ENCODE measurements around the gene NOC2L.

Gene NOC2L

DNA sequence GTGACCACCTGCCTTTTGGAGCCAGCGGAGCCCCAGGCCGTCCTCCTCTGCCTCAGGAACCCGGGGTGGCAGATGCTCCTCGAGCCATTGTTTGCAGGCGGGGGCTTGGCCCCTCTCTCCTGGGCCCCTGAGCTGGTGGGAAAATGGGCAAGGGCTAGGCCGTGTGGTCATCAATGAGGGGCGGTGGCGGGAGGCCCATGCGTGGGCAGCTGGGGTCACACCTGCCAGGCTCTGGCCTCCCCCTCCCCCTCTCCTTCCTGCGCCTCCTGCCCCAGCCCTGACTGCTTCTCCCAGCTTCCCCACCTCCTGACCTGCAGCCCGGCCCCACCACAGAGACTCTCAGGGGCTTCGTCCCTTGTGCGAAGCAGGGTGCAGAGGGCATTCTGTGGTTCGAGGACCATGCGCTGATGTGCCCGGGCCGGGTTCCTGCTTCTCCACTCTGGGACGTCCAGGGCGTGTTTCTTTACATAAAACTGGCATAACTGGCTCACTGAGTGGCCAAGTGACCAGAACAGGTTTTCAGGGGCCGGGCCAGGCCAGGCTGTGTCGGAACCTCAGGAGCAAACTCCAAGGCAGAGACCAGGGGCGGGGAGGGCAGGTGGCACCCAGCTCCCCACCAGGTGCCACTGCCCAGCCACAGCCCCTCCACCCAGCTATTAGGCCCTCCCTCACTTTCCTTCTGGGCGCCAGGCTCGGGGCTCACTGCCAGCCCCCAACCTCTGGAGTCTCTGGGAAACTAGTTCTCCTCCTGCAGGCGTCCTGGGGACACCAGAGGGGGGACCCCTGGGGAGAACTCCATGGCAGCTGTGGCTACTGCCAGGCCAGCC lies 26.1 kb downstream of the NOC2L start:
- DNase-seq (ENCODE audit: extremely low read depth in 1 of 2, low read depth in 1 of 2) = no peak

DNA sequence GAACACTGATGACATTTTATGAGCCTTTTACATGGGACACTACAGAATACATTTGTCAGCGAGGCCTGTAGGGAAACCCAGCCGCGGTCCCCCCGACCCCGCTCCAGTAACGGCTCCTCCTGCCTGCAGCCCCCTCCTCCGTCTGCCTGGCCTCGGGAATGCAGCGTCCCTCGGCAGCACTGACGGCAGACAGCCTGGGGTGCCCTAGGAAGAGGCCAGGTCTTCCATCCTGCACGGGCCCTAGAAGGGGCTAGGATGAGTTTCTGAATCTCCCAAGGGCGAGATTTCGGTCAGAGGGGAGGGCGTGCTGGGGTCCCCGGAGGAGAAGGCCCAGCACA lies 26.9 kb downstream of the NOC2L start:
- DNase-seq (ENCODE audit: extremely low read depth in 1 of 2, low read depth in 1 of 2) = no peak

DNA sequence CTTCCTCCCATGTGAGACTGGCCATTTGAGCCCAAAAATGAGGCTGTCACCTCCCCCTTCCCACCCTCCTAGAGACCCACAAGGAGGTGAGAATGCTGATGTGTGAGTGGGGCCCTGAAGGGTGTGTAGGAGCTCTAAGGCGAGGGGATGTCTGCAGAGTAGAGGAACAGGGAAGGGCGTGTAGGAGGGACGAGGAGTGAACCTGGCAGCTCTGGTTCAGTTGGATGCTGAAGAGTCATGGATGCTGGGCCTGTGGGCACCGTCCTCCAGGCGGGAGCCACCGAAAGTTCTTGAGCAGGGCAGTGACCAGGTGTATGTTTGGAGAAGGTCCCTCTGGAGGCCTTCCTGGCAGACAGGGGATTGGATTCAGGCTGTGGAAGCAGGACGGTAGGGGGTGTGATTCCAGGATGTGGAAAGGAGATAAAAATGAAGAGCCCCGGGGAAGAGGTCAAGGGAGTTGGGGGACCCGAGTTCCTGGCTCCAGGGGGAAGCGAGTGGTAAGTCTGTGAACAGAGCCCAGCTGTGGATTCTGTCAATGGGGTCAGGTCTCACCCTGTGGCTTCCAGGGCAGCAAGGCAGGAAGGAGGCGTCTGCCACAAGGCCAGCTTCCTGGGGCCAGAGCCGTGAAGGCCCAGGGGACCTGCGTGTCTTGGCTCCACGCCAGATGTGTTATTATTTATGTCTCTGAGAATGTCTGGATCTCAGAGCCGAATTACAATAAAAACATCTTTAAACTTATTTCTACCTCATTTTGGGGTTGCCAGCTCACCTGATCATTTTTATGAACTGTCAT lies 27.5 kb downstream of the NOC2L start:
- no peak for DNase-seq (ENCODE audit: extremely low read depth in 1 of 2, low read depth in 1 of 2)

- DNase-seq (ENCODE audit: extremely low read depth in 1 of 2, low read depth in 1 of 2) = no peak
These were observed 28.4 kb downstream of the NOC2L start for GRCh38 chr1:930633-931138.

- no peak for DNase-seq (ENCODE audit: extremely low read depth in 1 of 2, low read depth in 1 of 2)
These were observed 29.1 kb downstream of the NOC2L start for GRCh38 chr1:929712-930632.

DNA sequence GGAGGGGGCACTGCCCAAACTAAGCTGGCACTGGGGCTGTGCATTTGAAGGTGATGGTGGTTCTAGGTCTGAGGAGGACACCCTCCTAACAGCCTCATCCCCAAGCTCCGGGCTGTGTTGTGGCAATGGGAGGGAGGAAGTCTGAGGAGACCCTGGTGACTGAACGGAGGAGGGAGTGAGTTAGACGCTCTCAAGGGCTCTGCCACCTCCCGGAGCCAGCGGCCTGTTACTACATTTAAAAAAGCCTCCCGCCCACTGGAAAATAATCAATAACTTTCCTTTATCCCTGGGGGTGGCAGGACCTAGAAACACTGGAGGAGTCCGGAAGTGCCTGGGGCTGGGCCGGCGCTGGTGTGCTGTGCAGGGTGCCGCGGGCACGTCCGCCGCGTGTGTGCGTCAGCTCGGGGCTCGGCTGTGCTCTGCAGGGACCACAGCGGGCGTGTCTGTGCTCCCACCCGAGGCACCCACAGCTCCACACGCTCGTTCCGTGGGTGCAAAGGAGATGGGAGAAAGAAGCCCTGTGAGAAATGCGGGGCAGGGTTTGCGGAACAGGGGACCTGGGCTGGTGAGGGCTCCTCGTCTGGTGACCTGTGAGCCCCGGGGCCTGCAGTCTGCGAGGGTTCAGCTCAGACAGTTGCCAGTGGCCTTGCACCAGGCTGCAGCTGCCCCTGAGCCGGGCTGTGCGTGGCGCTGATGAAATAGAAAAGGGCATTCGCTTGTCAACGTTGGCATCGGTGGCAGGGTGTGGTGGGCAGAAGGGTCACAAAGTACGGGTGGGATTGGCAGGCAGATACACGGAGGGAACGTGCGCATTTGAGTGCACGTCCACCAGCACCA lies 30.0 kb downstream of the NOC2L start:
- no peak for DNase-seq (ENCODE audit: extremely low read depth in 1 of 2, low read depth in 1 of 2)

DNA sequence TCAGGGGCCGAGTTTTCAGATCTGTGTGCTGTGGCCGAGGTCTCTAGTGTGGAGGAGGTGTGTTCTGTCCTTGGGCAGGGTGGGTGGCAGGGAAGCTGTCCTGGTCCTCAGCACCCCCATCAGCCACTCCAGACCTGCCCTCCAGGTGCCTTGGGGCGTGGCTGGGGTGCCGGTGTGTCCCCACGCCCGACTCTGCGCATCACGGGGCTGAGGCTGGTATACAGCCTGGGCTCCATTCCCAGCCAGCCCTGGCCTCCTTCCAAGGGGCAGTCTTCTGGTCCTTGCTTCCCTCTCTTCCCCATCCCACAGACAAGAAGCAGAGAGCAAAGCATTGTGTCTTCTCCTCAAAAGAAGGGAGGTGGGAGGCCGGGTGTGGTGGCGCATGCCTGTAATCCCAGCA lies 31.3 kb downstream of the NOC2L start:
- DNase-seq (ENCODE audit: extremely low read depth in 1 of 2, low read depth in 1 of 2) = no peak

GRCh38 chr1:927234-927633 lies 31.8 kb downstream of the NOC2L start:
- DNase-seq (ENCODE audit: extremely low read depth in 1 of 2, low read depth in 1 of 2) = no peak

GRCh38 chr1:925561-926421 lies 33.3 kb downstream of the NOC2L start:
- DNase-seq (ENCODE audit: extremely low read depth in 1 of 2, low read depth in 1 of 2) = no peak

DNA sequence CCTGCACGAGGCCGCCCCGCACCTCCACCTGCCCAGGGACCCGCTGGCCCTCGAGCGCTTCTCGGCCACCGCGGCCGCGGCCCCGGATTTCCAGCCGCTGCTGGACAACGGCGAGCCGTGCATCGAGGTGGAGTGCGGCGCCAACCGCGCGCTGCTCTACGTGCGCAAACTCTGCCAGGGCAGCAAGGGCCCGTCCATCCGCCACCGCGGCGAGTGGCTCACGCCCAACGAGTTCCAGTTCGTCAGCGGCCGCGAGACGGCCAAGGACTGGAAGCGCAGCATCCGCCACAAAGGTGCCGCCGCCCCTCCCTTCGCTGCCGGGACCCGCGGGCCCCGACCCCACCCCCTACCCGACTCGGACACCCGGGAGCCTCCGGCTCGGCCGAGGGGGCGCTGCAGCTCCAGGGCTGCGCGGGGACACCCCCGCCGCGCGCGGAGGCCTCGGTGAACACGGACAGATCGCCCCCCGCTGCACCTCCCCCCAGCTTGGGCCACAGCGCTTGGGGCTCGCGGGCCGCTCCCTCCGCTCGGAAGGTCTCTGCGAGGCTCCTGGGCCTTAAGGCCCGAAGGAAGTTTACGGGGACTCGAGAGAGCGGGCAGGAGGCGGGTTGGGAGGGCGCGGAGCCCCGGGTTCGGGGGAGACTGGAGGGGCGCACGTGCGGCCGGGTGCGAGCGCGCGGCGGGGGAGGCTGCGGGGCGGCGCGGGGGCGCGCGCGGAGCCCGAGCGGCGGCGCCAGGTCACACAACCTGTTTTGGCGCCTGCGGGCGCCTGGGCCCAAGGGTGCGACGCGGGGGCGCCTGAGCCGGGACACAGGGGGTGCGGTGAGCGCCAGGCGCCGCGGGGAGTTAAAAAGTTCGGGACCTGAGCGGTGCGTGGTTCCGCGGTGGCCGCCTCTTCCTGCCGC lies 34.1 kb downstream of the NOC2L start:
- no peak for DNase-seq (ENCODE audit: extremely low read depth in 1 of 2, low read depth in 1 of 2)

- DNase-seq (ENCODE audit: extremely low read depth in 1 of 2, low read depth in 1 of 2) = no peak
These were observed 34.9 kb downstream of the NOC2L start for GRCh38 chr1:923991-924655.

- DNase-seq (ENCODE audit: extremely low read depth in 1 of 2, low read depth in 1 of 2) = peak in 1 of 2 donors; percentile 54
These were observed 35.7 kb downstream of the NOC2L start, which contains the start of gene SAMD11 for GRCh38 chr1:923131-923990. SAMD11 (plus strand) TSS chr1:923923; CDS start chr1:924432, 509 bp downstream.

DNA sequence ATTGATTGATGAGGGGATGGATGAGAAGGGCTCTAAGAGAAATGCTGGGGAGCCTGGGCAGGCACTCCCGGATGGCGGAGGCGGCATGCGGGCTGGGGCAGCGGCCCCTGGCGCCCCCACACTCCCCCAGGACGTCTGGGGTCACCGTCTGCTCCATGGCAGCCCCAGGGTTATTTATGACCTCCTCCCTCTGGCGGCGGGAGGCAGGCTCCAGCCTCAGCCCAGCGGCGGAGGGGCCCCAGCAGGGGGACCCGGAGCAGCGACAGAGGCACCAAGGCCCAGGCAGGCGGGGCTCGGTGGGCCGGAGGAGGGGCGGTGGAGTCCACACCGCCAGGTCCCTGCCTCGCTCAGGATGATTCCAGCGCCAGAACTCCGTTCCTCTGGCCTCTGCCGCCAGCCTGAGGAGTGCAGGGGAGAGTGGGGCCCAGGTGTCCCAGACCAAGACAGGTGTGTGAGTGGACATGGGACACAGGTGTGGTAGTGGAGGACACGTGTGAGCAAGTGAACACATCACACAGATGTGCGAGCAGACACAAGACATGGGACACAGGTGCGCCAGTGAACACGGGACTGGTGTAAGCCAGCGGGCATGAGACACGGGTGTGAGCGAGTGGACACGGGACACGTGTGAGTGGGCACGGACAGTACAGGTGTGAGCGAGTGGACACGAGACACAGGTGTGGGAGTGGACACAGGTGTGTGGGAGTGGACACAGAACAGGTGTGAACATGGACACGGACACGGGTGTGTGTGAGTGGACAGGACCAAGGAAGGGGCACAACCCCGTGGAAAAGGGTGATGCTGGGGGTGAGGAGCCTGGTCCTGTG lies 37.8 kb downstream of the NOC2L start:
- DNase-seq (ENCODE audit: extremely low read depth in 1 of 2, low read depth in 1 of 2) = no peak

DNA sequence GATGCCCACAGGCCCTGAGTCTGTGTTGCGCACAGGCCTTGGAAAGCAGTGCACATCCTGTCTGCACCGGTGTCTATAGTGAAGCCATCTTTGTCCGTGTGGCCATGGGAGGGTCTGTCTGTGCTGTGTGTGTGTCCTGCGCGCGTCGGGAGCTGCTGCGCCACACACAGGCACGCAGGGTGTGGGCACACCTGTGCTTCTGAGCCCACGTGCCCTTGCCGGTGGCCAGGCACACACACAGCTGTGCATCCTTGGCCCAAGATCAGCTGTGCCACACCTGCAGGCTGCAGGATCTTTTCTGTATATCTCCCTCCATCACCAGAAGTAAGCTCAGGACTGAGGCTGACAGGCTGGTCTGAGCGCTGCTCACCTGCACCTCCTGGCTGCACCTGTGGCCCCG lies 38.5 kb downstream of the NOC2L start:
- DNase-seq (ENCODE audit: extremely low read depth in 1 of 2, low read depth in 1 of 2) = no peak

GRCh38 chr1:920010-920409 lies 39.0 kb downstream of the NOC2L start:
- no peak for DNase-seq (ENCODE audit: extremely low read depth in 1 of 2, low read depth in 1 of 2)

Data from activated CD8-positive, alpha-beta memory T cell treated with anti-CD3 and anti-CD28 coated beads for 1 hour (primary cell).